DMS 273 treated with DMSO at 0.1 percent for 48 hours (cell line): ENCODE data around the gene TIGAR.

Experiments used
- DNase-seq: peaks from one replicate; lab custom pipeline; 2025; lab: John Stamatoyannopoulos, UW

Gene TIGAR

GRCh38 chr12:4307593-4308333 lies 13.2 kb upstream of the TIGAR start:
- DNase-seq: peak; percentile 50

GRCh38 chr12:4308334-4308950 lies 12.6 kb upstream of the TIGAR start:
- DNase-seq: no peak

GRCh38 chr12:4311776-4312175 lies 9.2 kb upstream of the TIGAR start:
- no peak for DNase-seq

- DNase-seq: no peak
These were observed 8.8 kb upstream of the TIGAR start for GRCh38 chr12:4312251-4312650.

- DNase-seq: no peak
These were observed 538 bp upstream of the TIGAR start for GRCh38 chr12:4320497-4320852.

- no peak for DNase-seq
These were observed 1.7 kb downstream of the TIGAR start for GRCh38 chr12:4322726-4323125.

- no peak for DNase-seq
These were observed 2.4 kb downstream of the TIGAR start for GRCh38 chr12:4323396-4323795.

- DNase-seq: no peak
These were observed 3.4 kb downstream of the TIGAR start for GRCh38 chr12:4324366-4324765.

GRCh38 chr12:4325966-4326365 lies 5.0 kb downstream of the TIGAR start:
- DNase-seq: no peak

- DNase-seq: no peak
These were observed 6.3 kb downstream of the TIGAR start for GRCh38 chr12:4327293-4327692.

GRCh38 chr12:4330203-4330602 lies 9.2 kb downstream of the TIGAR start:
- DNase-seq: no peak

GRCh38 chr12:4331221-4331620 lies 10.2 kb downstream of the TIGAR start:
- no peak for DNase-seq

- DNase-seq: no peak
These were observed 10.8 kb downstream of the TIGAR start for GRCh38 chr12:4331842-4332241.

GRCh38 chr12:4346931-4347330 lies 25.9 kb downstream of the TIGAR start:
- DNase-seq: no peak

GRCh38 chr12:4353785-4354208 lies 32.8 kb downstream of the TIGAR start:
- DNase-seq: no peak

- no peak for DNase-seq
These were observed 34.4 kb downstream of the TIGAR start for GRCh38 chr12:4355156-4356040.

GRCh38 chr12:4356041-4356327 lies 35.0 kb downstream of the TIGAR start:
- no peak for DNase-seq

- DNase-seq: no peak
These were observed 45.1 kb downstream of the TIGAR start for GRCh38 chr12:4366090-4366489.

- DNase-seq: no peak
These were observed 48.5 kb downstream of the TIGAR start for GRCh38 chr12:4369548-4369947.

GRCh38 chr12:4370265-4370664 lies 49.3 kb downstream of the TIGAR start:
- DNase-seq: no peak

GRCh38 chr12:4372653-4373052 lies 51.6 kb downstream of the TIGAR start:
- no peak for DNase-seq

GRCh38 chr12:4375449-4375848 lies 54.4 kb downstream of the TIGAR start:
- DNase-seq: no peak

- DNase-seq: no peak
These were observed 57.8 kb downstream of the TIGAR start for GRCh38 chr12:4378772-4379171.
